ENCODE data around the gene C4orf46.
"Not testable (repeated sequence)": the region's sequence is repeated elsewhere in the genome, so short reads cannot be mapped to it uniquely, and the experiment has no call there.

The C4orf46 gene

GRCh38 chr4:158671665-158671914 is at the start of gene C4orf46:
Gene C4orf46, minus strand, starts transcription at chr4:158671887. Its CDS starts 86 bp downstream, at chr4:158671801.
- DNase-seq (ENCODE audit: low read depth), result no peak

- DNase-seq (ENCODE audit: low read depth), result no peak
Observed at GRCh38 chr4:158715802-158716201, 44.1 kb upstream of the C4orf46 start.

GRCh38 chr4:158714937-158715336 is 43.2 kb upstream of the C4orf46 start:
- no peak for DNase-seq (ENCODE audit: low read depth)

GRCh38 chr4:158712622-158713021 is 40.9 kb upstream of the C4orf46 start:
- DNase-seq (ENCODE audit: low read depth), result not testable (repeated sequence)

- peak; percentile 52 for DNase-seq (ENCODE audit: low read depth)
Observed at GRCh38 chr4:158710814-158711213, 39.1 kb upstream of the C4orf46 start.

- DNase-seq (ENCODE audit: low read depth), result no peak
Observed at GRCh38 chr4:158704274-158704673, 32.6 kb upstream of the C4orf46 start.

GRCh38 chr4:158688813-158689212 is 17.1 kb upstream of the C4orf46 start:
- no peak for DNase-seq (ENCODE audit: low read depth)

- no peak for DNase-seq (ENCODE audit: low read depth)
Observed at GRCh38 chr4:158682066-158682465, 10.4 kb upstream of the C4orf46 start.

GRCh38 chr4:158681629-158682028 is 9.9 kb upstream of the C4orf46 start:
- DNase-seq (ENCODE audit: low read depth), result no peak

- no peak for DNase-seq (ENCODE audit: low read depth)
Observed at GRCh38 chr4:158678767-158679166, 7.1 kb upstream of the C4orf46 start.

GRCh38 chr4:158676076-158676475 is 4.4 kb upstream of the C4orf46 start:
- no peak for DNase-seq (ENCODE audit: low read depth)

GRCh38 chr4:158673633-158674032 is 1.9 kb upstream of the C4orf46 start:
- DNase-seq (ENCODE audit: low read depth), result no peak

- DNase-seq (ENCODE audit: low read depth), result peak; percentile 100
Observed at GRCh38 chr4:158671915-158672806, 474 bp upstream of the C4orf46 start, which contains the start of gene ETFDH. Gene ETFDH, plus strand, starts transcription at chr4:158672296. Its CDS starts 161 bp downstream, at chr4:158672457.

- peak; percentile 85 for DNase-seq (ENCODE audit: low read depth)
Observed at GRCh38 chr4:158670975-158671664, 567 bp downstream of the C4orf46 start.

GRCh38 chr4:158669310-158669709 is 2.4 kb downstream of the C4orf46 start:
- DNase-seq (ENCODE audit: low read depth), result no peak

- peak; percentile 49 for DNase-seq (ENCODE audit: low read depth)
Observed at GRCh38 chr4:158667651-158668198, 4.0 kb downstream of the C4orf46 start.

- DNase-seq (ENCODE audit: low read depth), result no peak
Observed at GRCh38 chr4:158666892-158667291, 4.8 kb downstream of the C4orf46 start.

GRCh38 chr4:158664806-158665205 is 6.9 kb downstream of the C4orf46 start:
- no peak for DNase-seq (ENCODE audit: low read depth)

- DNase-seq (ENCODE audit: low read depth), result not testable (repeated sequence)
Observed at GRCh38 chr4:158663707-158664625, 7.7 kb downstream of the C4orf46 start.

GRCh38 chr4:158663255-158663654 is 8.4 kb downstream of the C4orf46 start:
- not testable (repeated sequence) for DNase-seq (ENCODE audit: low read depth)

- DNase-seq (ENCODE audit: low read depth), result no peak
Observed at GRCh38 chr4:158657291-158657690, 14.4 kb downstream of the C4orf46 start.

GRCh38 chr4:158656439-158656838 is 15.2 kb downstream of the C4orf46 start:
- DNase-seq (ENCODE audit: low read depth), result no peak

All from EH (cell line).